GM21447 (cell line): Measurements from ENCODE around the gene CDHR5.

ENCODE experiments used
- ATAC-seq: cut with Tn5 transposase; IDR thresholded peaks from one replicate; pipeline ENCODE4 v1.9.1; 2021; ENCODE audit not compliant: unreplicated experiment

CDHR5 gene

DNA sequence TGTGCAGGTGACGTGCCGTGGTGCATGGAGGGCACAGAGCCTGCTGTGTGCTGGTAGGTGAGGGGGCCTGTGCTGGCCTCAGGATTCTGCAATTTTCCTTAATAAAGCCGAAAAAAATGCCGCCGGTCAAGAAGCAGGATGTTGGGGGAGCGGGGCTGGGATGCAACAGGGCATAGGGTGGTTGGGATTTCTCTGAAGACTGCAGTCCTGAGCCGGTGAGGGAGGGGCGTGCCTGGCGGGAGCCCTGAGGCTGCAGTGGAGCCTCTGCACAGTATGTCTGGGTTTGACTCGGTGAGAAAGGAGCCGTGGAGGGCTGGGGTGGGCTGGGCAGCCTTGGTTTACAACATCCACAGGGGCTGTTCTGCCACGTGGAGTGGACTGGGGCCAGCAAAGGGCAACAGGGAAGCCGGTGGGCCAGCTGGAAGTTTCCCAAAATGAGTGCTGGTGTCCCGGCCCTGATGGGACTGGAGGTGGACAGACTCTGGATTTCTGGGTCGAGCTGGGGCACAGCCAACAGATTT, 1.3 kb downstream of the CDHR5 start:
- no peak for ATAC-seq

DNA sequence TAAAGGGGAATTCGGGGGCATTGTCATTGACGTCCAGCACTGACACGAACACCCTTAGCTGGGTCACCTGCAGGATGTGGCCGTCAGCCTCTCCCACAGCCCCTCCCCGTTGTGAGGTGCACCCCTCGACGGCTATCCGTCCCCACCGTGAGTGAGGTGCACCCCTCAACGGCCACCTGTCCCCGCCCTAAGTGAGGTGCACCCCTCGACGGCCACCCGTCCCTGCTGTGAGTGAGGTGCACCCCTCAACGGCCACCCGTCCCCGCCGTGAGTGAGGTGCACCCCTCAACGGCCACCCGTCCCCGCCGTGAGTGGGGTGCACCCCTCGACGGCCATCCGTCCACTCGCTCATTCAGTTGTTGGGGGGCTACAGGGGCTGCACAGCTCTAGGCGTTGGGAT, 2.9 kb downstream of the CDHR5 start:
- no peak for ATAC-seq

- ATAC-seq: no peak
These were observed 3.6 kb downstream of the CDHR5 start for GRCh38 chr11:620935-621814.

DNA sequence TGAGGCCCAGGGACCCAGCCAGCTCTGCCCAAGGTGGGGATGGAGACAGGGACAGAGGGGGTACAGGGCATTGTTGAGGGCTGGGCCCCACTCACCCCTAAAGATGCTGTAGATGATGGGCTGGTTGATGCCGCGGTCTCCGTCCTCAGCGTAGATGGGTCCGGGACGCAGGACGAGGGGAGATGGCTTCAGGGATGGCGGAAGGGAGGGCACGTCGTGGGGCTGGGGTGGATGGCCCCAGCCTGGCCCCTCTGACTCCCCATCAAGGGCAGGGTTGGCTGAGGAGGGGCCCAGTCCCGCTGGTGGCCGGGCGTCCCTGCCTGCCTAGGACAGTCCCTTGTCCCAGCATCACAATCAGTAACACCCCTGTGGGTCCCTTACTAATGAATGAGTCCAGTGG, 4.6 kb downstream of the CDHR5 start:
- ATAC-seq: no peak

DNA sequence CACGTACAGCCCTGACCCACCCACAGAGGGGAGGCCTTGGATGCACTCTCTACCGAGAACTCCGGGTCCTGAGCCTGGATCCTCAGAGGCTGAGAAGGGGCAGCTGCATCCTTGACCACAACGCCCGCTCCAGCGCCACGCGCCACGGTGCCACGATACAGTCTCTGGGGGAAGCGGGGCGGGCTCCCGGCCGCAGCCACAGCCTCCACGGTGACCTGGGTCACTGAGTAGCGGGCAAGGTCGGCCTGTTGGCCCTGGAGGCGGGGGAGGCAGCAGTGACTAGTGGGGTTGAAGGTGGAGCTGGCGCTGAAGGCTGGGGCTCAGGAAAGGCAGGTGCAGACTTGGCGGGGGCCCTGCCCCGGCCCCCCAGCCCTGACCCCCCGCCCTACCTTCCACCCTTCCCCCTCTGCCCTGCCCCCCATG, 5.1 kb downstream of the CDHR5 start:
- ATAC-seq: no peak

DNA sequence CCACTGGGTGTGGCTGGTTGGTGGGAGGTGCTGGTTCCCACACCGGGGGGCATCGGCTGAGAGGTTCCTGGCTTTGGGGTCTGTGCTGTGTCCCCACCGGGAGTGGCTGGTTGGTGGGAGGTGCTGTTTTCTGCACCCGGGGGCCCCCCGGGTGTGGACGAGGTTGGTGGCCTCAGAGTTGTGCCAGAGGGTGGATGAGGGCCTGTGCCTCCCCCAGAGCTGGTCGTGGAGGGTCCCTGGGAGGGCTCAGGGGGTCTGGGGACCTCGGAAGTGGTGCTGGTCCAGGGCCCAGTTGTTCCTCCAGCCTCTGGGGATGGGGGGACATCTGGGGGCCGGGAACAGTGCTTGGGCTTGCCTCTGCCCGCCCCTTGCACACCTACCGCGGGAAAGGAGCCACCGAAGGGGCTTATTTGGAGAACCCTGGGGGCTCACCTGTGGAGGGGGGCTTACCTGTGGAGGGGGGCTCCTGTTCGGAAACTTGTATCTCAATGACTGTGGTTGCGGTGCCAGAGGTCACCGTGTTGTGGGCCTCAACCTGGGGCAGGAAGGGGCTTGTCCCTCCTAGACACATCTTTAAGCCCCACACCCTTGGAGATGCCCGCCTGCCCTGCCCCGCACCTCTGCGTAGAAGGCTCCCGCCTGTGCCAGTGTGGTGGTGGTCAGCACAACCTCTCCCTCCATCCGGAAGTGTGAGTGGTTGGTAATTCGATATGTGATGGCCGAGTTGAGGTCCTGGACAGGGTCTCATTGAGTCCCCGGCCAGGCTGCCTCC, 5.7 kb downstream of the CDHR5 start:
- ATAC-seq: no peak

DNA sequence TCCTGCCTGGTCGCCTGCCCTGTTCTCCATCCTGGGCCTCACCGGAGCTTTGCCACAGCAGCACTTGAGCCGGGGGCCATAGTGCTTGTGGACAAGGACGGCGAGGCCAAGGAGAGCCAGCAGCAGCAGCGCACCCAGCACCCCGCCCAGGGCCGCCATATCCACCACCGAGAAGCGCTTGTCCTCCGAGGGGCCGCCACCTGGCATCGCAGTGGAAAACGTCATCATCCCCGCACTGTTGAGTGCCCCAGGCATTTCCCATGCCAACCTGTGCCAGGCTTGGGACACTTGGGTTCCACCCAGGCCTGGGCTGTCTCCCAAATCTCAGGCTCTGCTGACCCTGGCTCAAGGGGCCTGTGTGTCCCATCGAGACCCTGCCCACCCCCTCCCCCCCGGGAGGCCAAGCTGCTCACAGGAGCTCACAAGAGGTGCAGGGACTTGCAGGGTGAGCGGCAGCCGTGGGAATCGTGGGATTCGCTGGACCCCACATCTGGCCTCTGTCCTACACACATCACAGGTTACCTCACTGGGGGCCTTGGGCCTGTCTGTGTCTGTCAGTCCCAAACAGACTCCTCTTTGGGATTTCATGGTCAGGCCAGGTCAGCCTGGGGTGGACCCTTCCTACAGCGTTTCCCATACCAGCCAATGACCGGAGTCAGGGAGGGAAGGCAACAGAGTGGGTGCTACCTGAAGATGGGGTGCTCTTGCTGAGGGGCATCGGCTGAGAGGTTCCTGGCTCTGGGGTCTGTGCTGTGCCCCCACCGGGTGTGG, 6.7 kb downstream of the CDHR5 start:
- ATAC-seq: no peak

GRCh38 chr11:617199-617911, 7.4 kb downstream of the CDHR5 start:
- no peak for ATAC-seq

DNA sequence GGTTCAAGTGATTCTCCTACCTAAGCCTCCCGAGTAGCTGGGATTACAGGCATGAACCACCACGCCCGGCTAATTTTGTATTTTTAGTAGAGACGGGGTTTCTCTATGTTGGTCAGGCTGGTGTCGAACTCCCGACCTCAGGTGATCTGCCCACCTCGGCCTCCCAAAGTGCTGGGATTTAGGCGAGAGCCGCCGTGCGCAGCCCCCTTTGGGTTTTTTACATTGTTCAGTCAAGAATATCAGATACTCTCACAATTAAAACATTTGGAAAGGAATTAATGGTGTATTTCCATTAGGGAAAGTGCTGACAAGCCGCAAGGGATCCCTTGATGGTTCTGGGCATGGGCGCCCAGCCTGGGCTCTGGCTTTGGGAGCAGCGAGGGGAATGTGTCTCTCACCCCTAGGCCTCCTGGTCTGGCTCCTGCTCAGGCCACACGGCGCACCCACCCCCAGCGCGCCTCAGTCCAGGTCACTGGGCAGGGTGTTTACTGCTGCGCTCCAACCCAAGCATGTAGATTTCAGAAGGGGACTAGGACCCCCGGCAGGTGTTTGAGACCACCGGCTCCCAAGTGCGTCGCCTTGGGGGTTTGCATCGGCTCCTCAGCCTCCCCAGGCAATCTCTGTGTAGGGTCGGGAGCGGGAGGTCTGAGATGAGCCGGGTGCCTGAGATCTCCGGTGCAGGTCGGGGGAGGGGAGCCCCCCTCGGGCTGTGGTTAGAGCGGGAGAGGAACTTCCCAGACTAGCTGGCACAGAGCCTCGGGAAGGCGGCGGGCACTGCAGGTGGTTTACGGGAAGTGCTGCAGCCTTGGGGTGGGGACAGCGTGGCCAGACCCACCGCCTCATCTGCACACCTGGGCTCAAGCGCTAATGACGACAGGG, 8.2 kb downstream of the CDHR5 start:
- no peak for ATAC-seq

GRCh38 chr11:615504-616319, 9.0 kb downstream of the CDHR5 start, which contains the start of gene IRF7:
IRF7 (minus strand) TSS chr11:615950; CDS start chr11:615364, 586 bp downstream.
- peak; percentile 84 for ATAC-seq

DNA sequence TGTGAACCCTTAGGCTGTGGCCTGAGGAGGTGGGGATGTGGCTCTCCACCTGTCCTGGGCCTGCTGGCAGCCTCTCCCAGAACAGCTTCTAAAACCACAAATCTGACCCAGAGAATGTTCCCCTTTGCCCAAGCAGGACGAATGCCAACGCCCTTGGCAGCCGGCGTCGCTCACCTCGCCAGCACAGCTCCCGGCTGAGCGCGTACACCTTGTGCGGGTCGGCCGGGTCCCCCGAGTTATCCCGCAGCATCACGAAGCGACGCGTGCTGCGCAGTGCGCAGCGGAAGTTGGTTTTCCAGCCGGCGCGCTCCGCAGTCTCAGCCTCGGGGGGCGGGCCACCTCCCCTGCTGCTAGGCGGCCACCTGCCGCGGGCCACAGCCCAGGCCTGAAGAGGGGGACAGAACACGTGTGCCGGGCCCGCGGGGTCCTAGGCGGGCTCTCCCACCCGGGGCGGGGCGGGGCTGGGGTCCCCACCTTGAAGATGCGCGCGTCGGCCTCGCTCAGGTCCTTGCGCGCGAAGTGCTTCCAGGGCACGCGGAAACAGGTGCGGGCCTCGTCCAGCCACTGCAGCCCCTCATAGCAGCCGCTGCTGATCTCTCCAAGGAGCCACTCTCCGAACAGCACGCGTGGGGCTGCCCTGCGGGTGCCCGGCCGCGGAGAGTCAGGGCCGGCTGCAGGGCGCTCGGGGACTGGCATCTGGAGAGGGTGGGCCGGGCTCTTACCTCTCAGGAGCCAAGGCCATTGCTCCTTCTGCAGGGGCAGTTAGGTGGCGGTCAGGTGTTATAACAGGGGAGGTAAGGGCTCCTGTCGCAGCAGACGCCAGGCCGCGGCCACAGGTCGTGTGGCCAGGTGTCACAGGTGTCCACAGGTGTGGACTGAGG, 9.9 kb downstream of the CDHR5 start:
- no peak for ATAC-seq

DNA sequence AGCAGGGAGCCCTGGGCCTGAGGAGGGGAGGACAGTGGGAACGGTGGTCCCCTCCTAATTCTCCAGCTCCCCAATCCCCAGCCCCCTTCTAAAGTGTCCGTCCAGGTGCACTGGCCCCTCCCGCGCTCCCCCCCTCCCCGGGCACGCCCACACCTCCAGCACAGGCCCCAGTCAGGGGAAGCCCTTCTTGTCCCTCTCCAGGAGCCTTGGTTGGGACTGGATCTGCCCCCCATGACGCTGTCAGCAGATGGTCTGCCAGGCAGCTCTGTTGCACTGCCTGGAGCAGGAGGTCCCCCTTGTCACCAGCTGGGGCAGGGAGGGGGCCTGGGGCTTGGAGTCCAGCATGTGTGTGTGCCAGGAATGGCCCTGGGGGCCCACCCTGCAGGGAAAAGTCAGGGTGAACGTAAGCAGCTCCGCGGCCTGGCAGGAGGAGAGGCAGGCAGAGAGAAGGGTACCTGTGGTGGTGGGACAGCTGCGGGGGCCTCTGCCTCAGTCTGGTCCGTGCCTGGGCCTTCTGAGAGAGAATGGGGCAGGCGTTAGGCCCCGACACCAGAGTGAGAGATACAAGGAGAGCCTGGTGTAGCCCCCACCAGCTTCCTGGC, 10.6 kb downstream of the CDHR5 start:
- ATAC-seq: no peak

GRCh38 chr11:613369-613968, 11.3 kb downstream of the CDHR5 start:
- ATAC-seq: no peak

GRCh38 chr11:612961-613300, 11.8 kb downstream of the CDHR5 start:
- ATAC-seq: no peak

DNA sequence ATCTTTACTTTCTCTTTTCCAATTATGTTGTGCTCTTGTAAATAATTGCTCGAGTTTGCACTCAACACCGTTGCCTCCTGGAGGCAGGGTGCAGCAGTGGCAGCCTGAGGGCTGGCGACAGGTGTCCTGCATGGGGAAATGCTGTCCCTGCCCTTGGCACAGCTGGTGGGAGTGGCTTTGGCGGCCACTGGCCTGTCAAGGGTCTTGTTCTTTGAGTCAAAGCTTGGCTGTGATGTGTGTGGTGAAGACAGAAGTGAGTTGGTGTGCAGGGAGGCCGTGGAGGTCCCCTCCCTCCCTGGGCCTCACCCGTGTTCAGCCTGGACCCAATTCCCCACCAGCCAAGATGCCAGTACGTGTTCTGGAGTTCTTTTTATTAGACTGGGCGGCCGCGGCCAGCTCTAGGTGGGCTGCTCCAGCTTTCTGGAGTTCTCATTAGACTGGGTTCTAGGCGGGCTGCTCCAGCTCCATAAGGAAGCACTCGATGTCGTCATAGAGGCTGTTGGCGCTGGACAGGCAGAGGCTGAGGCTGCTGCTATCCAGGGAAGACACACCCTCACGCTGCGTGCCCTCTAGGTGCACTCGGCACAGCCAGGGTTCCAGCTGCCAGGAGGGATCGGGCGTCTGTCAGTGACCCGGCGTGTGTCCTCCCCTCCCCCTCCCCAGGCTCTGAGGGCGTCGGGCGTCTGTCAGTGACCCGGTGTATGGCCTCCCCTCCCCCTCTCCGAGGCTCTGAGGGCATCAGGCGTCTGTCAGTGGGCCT, 12.4 kb downstream of the CDHR5 start:
- no peak for ATAC-seq
